Large intestine (tissue), 3 donors: ENCODE data around the gene SFTPB. TPM values are rescaled to one million over a fixed set of nuclear protein-coding genes. Genes with fewer than 3 reads are reported as not detected.

ENCODE experiments used
- DNase-seq, 2 donors: peaks; one replicate each; pipeline versions ENCODE4 v3.0.0 to v3.0.0-alpha.2; 2013
- H3K27ac ChIP-seq: one replicate; pipeline ENCODE4 v1.5.1; 2013; ENCODE audit warnings: low read length
- H3K27me3 ChIP-seq: 2 replicates; pipeline ENCODE4 v1.6.1; 2013; ENCODE audit warnings: low read length; ENCODE audit not compliant: control insufficient read depth, insufficient read depth
- H3K36me3 ChIP-seq: 2 replicates; pipeline ENCODE4 v1.6.1; 2013; ENCODE audit warnings: low read length; ENCODE audit not compliant: control insufficient read depth, insufficient read depth
- H3K4me1 ChIP-seq: one replicate; pipeline ENCODE4 v1.6.1; 2013; ENCODE audit warnings: low read length; ENCODE audit not compliant: control insufficient read depth, insufficient read depth
- H3K4me3 ChIP-seq: one replicate; pipeline ENCODE4 v1.5.1; 2013; ENCODE audit warnings: low read length
- H3K9me3 ChIP-seq: one replicate; pipeline ENCODE4 v1.6.1; 2013; ENCODE audit warnings: mild to moderate bottlenecking, low read depth, low read length, moderate library complexity; ENCODE audit not compliant: control insufficient read depth
- WGBS: methylation state at CpG from one replicate; pipeline ENCODE4 v1.1.5; 2013; ENCODE audit warnings: low lambda C conversion rate; ENCODE audit not compliant: insufficient coverage; 5-methylcytosine and 5-hydroxymethylcytosine counted together
- polyA plus RNA-seq: library from polyadenylated mRNA; unstranded; fragments of 120-200 nt; gene quantifications from one replicate; pipeline ENCODE4 v1.2.1, GENCODE V29; 2013

The SFTPB gene
- polyA plus RNA-seq, 1 donor = 0.01 TPM

DNA sequence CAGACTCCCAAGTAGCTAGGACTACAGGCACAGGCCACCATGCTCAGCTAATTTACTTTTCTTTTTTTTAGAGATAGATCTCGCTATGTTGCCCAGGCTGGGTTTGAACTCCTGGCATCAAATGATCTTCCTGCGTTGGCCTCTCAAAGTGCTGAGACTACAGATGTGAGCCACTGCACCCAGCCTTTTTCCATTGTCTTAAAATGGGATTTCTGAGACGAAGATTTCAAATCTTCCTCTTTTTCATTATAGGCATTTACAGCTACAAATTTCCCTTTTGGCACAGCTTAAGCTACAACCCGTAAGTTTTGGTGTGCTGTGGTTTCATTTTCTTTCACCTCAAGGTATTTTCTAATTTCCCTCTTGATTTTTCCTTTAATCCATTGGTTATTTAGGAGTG is 34.8 kb upstream of the SFTPB start:
- Histone ChIP-seq H3K27ac (no peak overlapping the region), H3K27me3 (peaks cover 6% of the 10 kb centered on the region), H3K9me3 (no peaks in the 10 kb centered on the region), H3K4me3 (no peak overlapping the region), H3K36me3 (no peaks in the 10 kb centered on the region), H3K4me1 (peaks cover 2% of the 10 kb centered on the region)
- 82% methylated on average over 1 of the region's 4 CpGs for WGBS
- DNase-seq = no peak

DNA sequence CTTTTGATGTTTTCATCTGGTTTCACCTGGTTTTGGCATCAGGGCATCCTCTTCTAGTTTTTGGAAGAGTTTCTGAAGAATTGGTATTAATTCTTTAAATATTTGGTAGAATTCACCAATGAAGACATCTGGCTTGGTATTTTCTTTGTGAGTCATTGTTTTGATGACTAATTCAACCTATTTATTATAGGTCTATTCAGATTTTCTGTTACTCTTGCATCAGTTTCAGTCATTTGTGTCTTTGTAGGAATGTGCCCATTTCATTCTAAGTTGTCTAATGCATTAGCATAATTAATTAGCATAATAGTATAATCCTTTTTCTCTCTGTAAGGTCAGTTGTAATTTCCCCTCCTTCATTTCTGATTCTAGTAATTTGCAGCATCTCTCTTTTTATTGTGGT is 34.2 kb upstream of the SFTPB start:
- no peak overlapping the region for H3K27ac ChIP-seq
- H3K36me3 ChIP-seq = no peaks in the 10 kb centered on the region
- H3K4me1 ChIP-seq = peaks cover 2% of the 10 kb centered on the region
- H3K4me3 ChIP-seq = no peak overlapping the region
- peaks cover 4% of the 10 kb centered on the region for H3K27me3 ChIP-seq
- no peaks in the 10 kb centered on the region for H3K9me3 ChIP-seq
- DNase-seq = no peak

DNA sequence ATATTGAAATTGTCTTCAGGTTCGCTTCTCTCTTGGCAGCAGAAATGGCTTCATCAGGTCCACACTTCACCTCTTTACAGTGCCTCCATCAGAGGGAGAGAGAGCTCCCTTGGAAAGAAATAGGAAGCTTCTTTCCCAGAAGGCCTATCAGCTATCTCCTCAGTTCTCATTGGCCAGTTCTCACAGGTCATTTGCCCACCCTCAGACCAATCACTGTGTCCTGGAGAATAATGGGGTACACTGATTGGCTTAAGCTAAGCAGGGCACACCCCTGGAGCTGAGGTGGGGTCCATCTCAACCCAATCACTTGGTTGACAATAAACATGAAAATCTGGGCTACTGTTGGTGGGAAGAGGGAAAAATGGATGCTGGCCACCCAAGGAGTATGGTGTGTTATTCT is 31.3 kb upstream of the SFTPB start:
- WGBS = no CpG with 5 or more reads among the region's 1 CpG
- Histone ChIP-seq H3K4me1 (no peaks in the 10 kb centered on the region), H3K4me3 (no peak overlapping the region), H3K27me3 (peaks cover 4% of the 10 kb centered on the region), H3K27ac (no peak overlapping the region), H3K9me3 (no peaks in the 10 kb centered on the region), H3K36me3 (no peaks in the 10 kb centered on the region)
- no peak for DNase-seq

GRCh38 chr2:85698880-85699254 is 30.9 kb upstream of the SFTPB start:
- H3K36me3 ChIP-seq = no peaks in the 10 kb centered on the region
- no peaks in the 10 kb centered on the region for H3K4me1 ChIP-seq
- H3K27me3 ChIP-seq = peaks cover 4% of the 10 kb centered on the region
- DNase-seq = no peak
- H3K4me3 ChIP-seq = no peak overlapping the region
- no CpG with 5 or more reads among the region's 8 CpGs for WGBS
- no peaks in the 10 kb centered on the region for H3K9me3 ChIP-seq
- no peak overlapping the region for H3K27ac ChIP-seq

GRCh38 chr2:85698184-85698879 is 30.3 kb upstream of the SFTPB start:
- Histone ChIP-seq H3K4me3 (no peak overlapping the region), H3K9me3 (no peaks in the 10 kb centered on the region), H3K36me3 (no peaks in the 10 kb centered on the region), H3K27me3 (peaks cover 4% of the 10 kb centered on the region), H3K27ac (no peak overlapping the region), H3K4me1 (no peaks in the 10 kb centered on the region)
- no peak for DNase-seq
- WGBS = no CpG with 5 or more reads among the region's 11 CpGs

GRCh38 chr2:85697716-85698115 is 29.7 kb upstream of the SFTPB start:
- Histone ChIP-seq H3K27ac (no peak overlapping the region), H3K9me3 (no peaks in the 10 kb centered on the region), H3K4me1 (no peaks in the 10 kb centered on the region), H3K4me3 (no peak overlapping the region), H3K27me3 (peaks cover 2% of the 10 kb centered on the region), H3K36me3 (no peaks in the 10 kb centered on the region)
- WGBS = no CpG with 5 or more reads among the region's 2 CpGs
- no peak for DNase-seq

DNA sequence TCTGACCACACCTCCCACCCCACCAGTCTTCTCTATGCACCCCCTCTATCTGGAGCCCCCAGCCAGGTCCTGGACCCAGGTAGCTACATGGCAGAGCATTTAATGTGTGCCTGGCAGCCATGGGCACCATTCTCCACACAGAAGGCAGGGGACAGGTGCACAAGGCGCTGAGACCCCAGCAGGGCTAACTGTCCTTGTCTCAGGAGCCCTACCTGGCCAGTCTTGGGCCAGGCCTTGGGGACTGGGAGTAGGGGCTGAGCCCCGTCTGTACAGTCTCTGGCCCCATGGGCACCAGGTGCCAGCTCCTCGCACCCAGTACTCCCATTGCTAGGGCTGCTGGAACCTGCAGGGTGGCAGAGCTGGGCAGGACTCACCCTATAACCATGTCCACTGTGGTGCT is 29.1 kb upstream of the SFTPB start:
- H3K27me3 ChIP-seq = no peaks in the 10 kb centered on the region
- H3K4me3 ChIP-seq = no peak overlapping the region
- no peak for DNase-seq
- no CpG with 5 or more reads among the region's 3 CpGs for WGBS
- no peaks in the 10 kb centered on the region for H3K4me1 ChIP-seq
- no peaks in the 10 kb centered on the region for H3K36me3 ChIP-seq
- no peak overlapping the region for H3K27ac ChIP-seq
- H3K9me3 ChIP-seq = no peaks in the 10 kb centered on the region

GRCh38 chr2:85695691-85696668 is 28.0 kb upstream of the SFTPB start:
- no peaks in the 10 kb centered on the region for H3K27me3 ChIP-seq
- no peak for DNase-seq
- no peaks in the 10 kb centered on the region for H3K36me3 ChIP-seq
- H3K4me1 ChIP-seq = no peaks in the 10 kb centered on the region
- no peak overlapping the region for H3K27ac ChIP-seq
- no CpG with 5 or more reads among the region's 12 CpGs for WGBS
- H3K9me3 ChIP-seq = no peaks in the 10 kb centered on the region
- H3K4me3 ChIP-seq = no peak overlapping the region

- no peaks in the 10 kb centered on the region for H3K36me3 ChIP-seq
- no peaks in the 10 kb centered on the region for H3K27me3 ChIP-seq
- no peaks in the 10 kb centered on the region for H3K9me3 ChIP-seq
- H3K4me1 ChIP-seq = no peaks in the 10 kb centered on the region
- WGBS = no CpG with 5 or more reads among the region's 11 CpGs
- no peak overlapping the region for H3K4me3 ChIP-seq
- H3K27ac ChIP-seq = no peak overlapping the region
- no peak for DNase-seq
These were observed 27.1 kb upstream of the SFTPB start for GRCh38 chr2:85695121-85695520.

DNA sequence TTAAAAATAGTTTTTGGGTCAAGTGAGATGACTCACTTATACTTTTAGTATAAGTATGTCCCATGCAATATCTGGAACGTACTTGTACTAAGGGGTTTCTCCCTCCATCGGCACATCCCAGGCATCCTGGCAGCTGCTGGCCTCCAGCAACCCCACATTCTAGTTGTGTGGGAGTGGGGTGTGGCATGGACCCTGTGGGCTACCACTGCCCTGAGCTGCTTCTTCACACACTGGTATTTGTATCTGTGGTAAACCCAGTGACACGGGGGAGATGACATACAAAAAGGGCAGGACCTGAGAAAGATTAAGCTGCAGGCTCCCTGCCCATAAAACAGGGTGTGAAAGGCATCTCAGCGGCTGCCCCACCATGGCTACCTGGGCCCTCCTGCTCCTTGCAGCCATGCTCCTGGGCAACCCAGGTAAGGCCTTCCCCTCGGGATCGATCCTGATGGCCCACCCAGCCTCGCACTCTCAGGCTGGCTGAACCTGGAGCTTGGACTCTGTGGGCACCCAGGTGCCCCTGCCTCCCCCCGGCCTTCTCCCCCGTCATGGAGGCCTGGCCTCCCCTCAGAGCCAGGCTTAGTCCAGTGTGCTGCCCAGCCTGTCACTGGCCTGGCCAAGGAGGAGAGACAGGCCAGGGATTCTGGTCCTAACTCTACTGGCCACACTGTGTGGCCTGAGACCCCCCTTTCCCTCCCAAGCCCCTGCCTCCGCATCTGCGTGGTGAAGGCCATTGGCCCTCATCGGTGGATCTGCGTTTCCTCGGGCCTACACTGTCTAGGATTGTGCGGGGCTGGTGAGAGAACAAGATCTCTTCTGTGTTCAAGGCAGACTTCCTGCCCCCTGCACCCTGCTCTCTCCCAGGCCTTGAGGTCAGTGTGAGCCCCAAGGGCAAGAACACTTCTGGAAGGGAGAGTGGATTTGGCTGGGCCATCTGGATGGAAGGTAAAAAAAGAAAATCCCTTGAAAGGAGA is 26.3 kb upstream of the SFTPB start, which contains the start of gene GNLY:
Gene GNLY, plus strand, starts transcription at position 307 of the 974 bp plus-strand sequence. Its CDS starts 61 bp downstream, at position 368.
- Histone ChIP-seq H3K36me3 (no peaks in the 10 kb centered on the region), H3K9me3 (no peaks in the 10 kb centered on the region), H3K27ac (no peak within 1 kb of the TSS), H3K27me3 (no peaks in the 10 kb centered on the region), H3K4me1 (no peaks in the 10 kb centered on the region), H3K4me3 (no peak within 1 kb of the TSS)
- no peak for DNase-seq
- no CpG with 5 or more reads among the region's 15 CpGs for WGBS
